ENCODE results near the gene FAM216A. TPM values are rescaled to one million over a fixed set of nuclear protein-coding genes. Genes with fewer than 3 reads are reported as not detected.
A peak's percentile ranks its signal among the peaks of the same experiment; 100 is the strongest.

Gene FAM216A
- total and polyA plus RNA-seq, 9 of the 15 experiments (the other 6 are each of a cell fraction or from before 2014, with no cell fraction given): 17.2 to 96.9 (median 48.5) TPM

- TF ChIP-seq HDAC1 (IDR thresholded peaks at IDR 0.05): peak; percentile 70 to 81
- TF ChIP-seq KDM5B (IDR thresholded peaks at IDR 0.05; ENCODE audit: insufficient replicate concordance, low read depth, low read length): peak; percentile 82
- peak; percentile 71; the same call in 1 of the 2 replicates for TF ChIP-seq PHF8 (IDR thresholded peaks at IDR 0.05; ENCODE audit: borderline replicate concordance, low read length)
Observed at GRCh38 chr12:110467847-110468213, 815 bp upstream of the FAM216A start (continued).

- no peaks in the 10 kb centered on the region for H4K20me1 ChIP-seq (replicated peaks; ENCODE audit: control insufficient read depth, insufficient read depth, low read length)
- no peak for TF ChIP-seq SP2 (IDR thresholded peaks at IDR 0.05; ENCODE audit: extremely low read depth, low read depth, low read length, poor library complexity, severe bottlenecking)
- TF ChIP-seq ZBTB33 (CRISPR knock-in tag; IDR thresholded peaks at IDR 0.05): no peak
- TF ChIP-seq ZNF274 (IDR thresholded peaks at IDR 0.05; ENCODE audit: borderline replicate concordance, low read depth, low read length): no peak
- TF ChIP-seq MBD2 (IDR thresholded peaks at IDR 0.05; ENCODE audit: borderline replicate concordance, low read depth): no peak
- no peak for TF ChIP-seq CCNT2 (IDR thresholded peaks at IDR 0.05; ENCODE audit: borderline replicate concordance, extremely low read depth, insufficient read length, low read depth, low read length)
- TF ChIP-seq PREB (CRISPR knock-in tag; IDR thresholded peaks at IDR 0.05): no peak
- TF ChIP-seq EWSR1 (IDR thresholded peaks at IDR 0.05; ENCODE audit: borderline replicate concordance, low read depth, partially characterized antibody): no peak
- no peak for TF ChIP-seq ZNF766 (CRISPR knock-in tag; conservative IDR thresholded peaks at IDR 0.05)
- ChIA-PET CTCF (ENCODE audit: low intra/inter-chr PET ratio) (no interaction called here), POLR2A (interaction anchor here (0.7 kb wide), 1 partner anchor 121 kb away, joined by 4 read pairs; no protein-coding TSS in a partner anchor)
- intact Hi-C loops (cut with micrococcal nuclease): no loop called here
- H3K27ac ChIP-seq (ENCODE audit: extremely low read depth, low read depth, low read length): no peak overlapping the region
- BruUV-seq (replicated peaks): no TSS peak
- H3K79me2 ChIP-seq (ENCODE audit: control insufficient read depth, insufficient read depth, low read length): peaks cover 20% of the 10 kb centered on the region
- no peak overlapping the region for H3K4me3 ChIP-seq
- no peak overlapping the region; a peak in 1 of 4 replicates for H3K9ac ChIP-seq (ENCODE audit: insufficient read depth in 1 of 2, low read depth in 2 of 2, low read length in 2 of 2)
- no peaks in the 10 kb centered on the region for H3K9me3 ChIP-seq (replicated peaks; ENCODE audit: control insufficient read depth, insufficient read depth, low read depth, low read length)
- no peaks in the 10 kb centered on the region for H3K9me1 ChIP-seq (ENCODE audit: control insufficient read depth, insufficient read depth, low read length)
- no peak overlapping the region for H3K4me2 ChIP-seq (ENCODE audit: insufficient read depth, low read length)
- no peak overlapping the region for H2AFZ ChIP-seq (ENCODE audit: low read depth, low read length)
- 100% methylated on average over 7 of the region's 7 CpGs for WGBS (ENCODE audit: insufficient coverage, low coverage, missing lambda C conversion rate)
- no peak for ATAC-seq
- in situ Hi-C loops (cut with MboI): no loop called here
- H3K27me3 ChIP-seq (ENCODE audit: control insufficient read depth in 2 of 2, insufficient read depth in 2 of 2, low read length in 2 of 2): no peaks in the 10 kb centered on the region
- peaks cover 0 to under 1% of the 10 kb centered on the region in 2 experiments; a peak in 3 of 5 replicates for H3K4me1 ChIP-seq (replicated peaks in 1 of 2; ENCODE audit: control insufficient read depth in 2 of 2, insufficient read depth in 2 of 2, low read length in 2 of 2)
- DNase-seq (ENCODE audit: extremely low read depth in 1 of 4, low spot score in 3 of 4): no peak
- no peak for FAIRE-seq
- peaks cover 30% of the 10 kb centered on the region; the same call in 2 of the 3 replicates for H3K36me3 ChIP-seq (ENCODE audit: control insufficient read depth, insufficient read depth, low read length)
Observed at GRCh38 chr12:110475426-110475825, 6.8 kb downstream of the FAM216A start.

All from K562 (cell line).